PC-3 (cell line): ENCODE results near the gene ACBD5. TPM values are rescaled to one million over a fixed set of nuclear protein-coding genes. Genes with fewer than 3 reads are reported as not detected.

ENCODE experiments used
- ATAC-seq: fragments of 200-7000 bp; cut with Tn5 transposase; 2 replicates; pipeline ENCODE4 v1.9.1; 2020; ENCODE audit warnings: mild to moderate bottlenecking, moderate library complexity
- BruUV-seq: library from RNA; stranded (reverse); fragments of 400-500 nt; replicated peaks from 2 replicates; lab custom pipeline; 2021; lab: Mats Ljungman, UMichigan
- CTCF ChIA-PET: fragments of 300-600 bp; sonication (Branson Sonifier 250); formaldehyde crosslinking; loops from one replicate; lab custom pipeline; 2022; ENCODE audit warnings: antibody characterized with exemption; lab: Charles Lee
- POLR2A ChIA-PET: fragments of 300-600 bp; sonication (Branson Sonifier 250); formaldehyde crosslinking; loops from one replicate; lab custom pipeline; 2022; ENCODE audit warnings: antibody characterized with exemption; ENCODE audit not compliant: unreplicated experiment; lab: Charles Lee
- DNase-seq: peaks from one replicate; pipeline ENCODE4 v3.0.0-alpha.2; 2015
- H2AFZ ChIP-seq: fragments of 300-600 bp; sonication (generic); 2 replicates; pipeline ENCODE4 v1.6.0; 2016; ENCODE audit warnings: antibody characterized with exemption, low read length
- H3F3A ChIP-seq: fragments of 300-600 bp; sonication (generic); one replicate; pipeline ENCODE4 v1.6.0; 2017; ENCODE audit warnings: antibody characterized with exemption, low read length, control low read depth, mild to moderate bottlenecking; ENCODE audit not compliant: unreplicated experiment
- H3K27ac ChIP-seq: fragments of 300-600 bp; sonication (generic); 2 replicates; pipeline ENCODE4 v1.5.1; 2016; ENCODE audit warnings: mild to moderate bottlenecking, low read length
- H3K27me3 ChIP-seq: fragments of 300-600 bp; sonication (generic); 2 replicates; pipeline ENCODE4 v1.6.1; 2016; ENCODE audit warnings: low read length, mixed read lengths
- H3K36me3 ChIP-seq: fragments of 300-600 bp; sonication (generic); 2 replicates; pipeline ENCODE4 v1.6.1; 2016; ENCODE audit warnings: low read depth, mixed run types, low read length, mixed read lengths
- H3K4me1 ChIP-seq: fragments of 300-600 bp; sonication (generic); 2 replicates; pipeline ENCODE4 v1.5.1; 2016; ENCODE audit warnings: low read length; ENCODE audit not compliant: insufficient read depth
- H3K4me2 ChIP-seq: fragments of 300-600 bp; sonication (generic); 2 replicates; pipeline ENCODE4 v1.6.0; 2016; ENCODE audit warnings: low read length
- H3K4me3 ChIP-seq: fragments of 300-600 bp; sonication (generic); 2 replicates; pipeline ENCODE4 v1.5.1; 2016; ENCODE audit warnings: mild to moderate bottlenecking, low read length, mixed read lengths
- H3K79me2 ChIP-seq: fragments of 300-600 bp; sonication (generic); 2 replicates; pipeline ENCODE4 v1.6.1; 2017; ENCODE audit warnings: low read length, mixed read lengths
- H3K9ac ChIP-seq: fragments of 300-600 bp; sonication (generic); 2 replicates; pipeline ENCODE4 v1.6.0; 2016; ENCODE audit warnings: mild to moderate bottlenecking, low read length
- H3K9me2 ChIP-seq: fragments of 300-600 bp; sonication (generic); replicated peaks from 2 replicates; pipeline ENCODE4 v1.6.1; 2016; ENCODE audit warnings: mixed run types, low read length, mixed read lengths
- H3K9me3 ChIP-seq: fragments of 300-600 bp; sonication (generic); 2 replicates; pipeline ENCODE4 v1.6.1; 2016; ENCODE audit warnings: low read length, mixed read lengths
- H4K20me1 ChIP-seq: fragments of 300-600 bp; sonication (generic); 2 replicates; pipeline ENCODE4 v1.6.1; 2016; ENCODE audit warnings: low read length, mixed read lengths
- CTCF ChIP-seq: fragments of 300-600 bp; sonication (generic); conservative IDR thresholded peaks from 2 replicates; pipeline ENCODE4 v1.5.1; 2017; ENCODE audit warnings: antibody characterized with exemption, low read depth, mild to moderate bottlenecking, low read length
- EZH2 ChIP-seq: fragments of 300-600 bp; sonication (generic); IDR thresholded peaks from one replicate; pipeline ENCODE4 v1.6.1; 2017; ENCODE audit warnings: antibody characterized with exemption, mild to moderate bottlenecking, low read length; ENCODE audit not compliant: unreplicated experiment
- EZH2phosphoT487 ChIP-seq: fragments of 300-600 bp; sonication (generic); IDR thresholded peaks from 2 replicates; pipeline ENCODE4 v1.6.1; 2018; ENCODE audit warnings: mild to moderate bottlenecking, antibody characterized with exemption, low read length, borderline replicate concordance
- intact Hi-C: fragments of 100-400 bp; cut with micrococcal nuclease; formaldehyde crosslinking; loops from 2 replicates; pipeline ENCODE4 v1.9.0; 2023
- total RNA-seq: library from RNA; depleted of rRNA; stranded (reverse); fragments of >200 nt; gene quantifications from 2 replicates; pipeline ENCODE4 v1.2.3, GENCODE V29; 2014

ACBD5 gene
- total RNA-seq, 1 experiment from 2014 or later: 10.7 TPM

GRCh38 chr10:27258838-27259812 lies 18.5 kb upstream of the ACBD5 start:
- H3K9ac ChIP-seq: no peak overlapping the region
- intact Hi-C loops: no loop called here
- no peaks in the 10 kb centered on the region for H4K20me1 ChIP-seq
- no peak overlapping the region for H2AFZ ChIP-seq
- no TSS peak for BruUV-seq
- H3K4me1 ChIP-seq: no peaks in the 10 kb centered on the region
- no peaks in the 10 kb centered on the region for H3F3A ChIP-seq
- H3K9me2 ChIP-seq: no peaks in the 10 kb centered on the region
- CTCF ChIA-PET: no interaction called here
- no peak overlapping the region for H3K4me3 ChIP-seq
- no peaks in the 10 kb centered on the region for H3K9me3 ChIP-seq
- ATAC-seq (no peak), DNase-seq (no peak)
- H3K27ac ChIP-seq: no peak overlapping the region
- no peaks in the 10 kb centered on the region for H3K79me2 ChIP-seq
- no peaks in the 10 kb centered on the region for H3K27me3 ChIP-seq
- POLR2A ChIA-PET: no interaction called here
- H3K4me2 ChIP-seq: no peak overlapping the region
- H3K36me3 ChIP-seq: no peaks in the 10 kb centered on the region
- no peak for TF ChIP-seq EZH2phosphoT487
- no peak for TF ChIP-seq EZH2
- TF ChIP-seq CTCF: no peak

GRCh38 chr10:27258492-27258837 lies 17.9 kb upstream of the ACBD5 start:
- no peaks in the 10 kb centered on the region for H3K27me3 ChIP-seq
- no peak overlapping the region for H3K4me3 ChIP-seq
- intact Hi-C loops: no loop called here
- BruUV-seq: no TSS peak
- CTCF ChIA-PET: no interaction called here
- no peak overlapping the region for H3K27ac ChIP-seq
- TF ChIP-seq EZH2phosphoT487: no peak
- TF ChIP-seq CTCF: no peak
- no peak for TF ChIP-seq EZH2
- H3K4me1 ChIP-seq: no peaks in the 10 kb centered on the region
- H3K79me2 ChIP-seq: no peaks in the 10 kb centered on the region
- H2AFZ ChIP-seq: no peak overlapping the region
- H3K4me2 ChIP-seq: no peak overlapping the region
- no peak for ATAC-seq
- H3F3A ChIP-seq: no peaks in the 10 kb centered on the region
- POLR2A ChIA-PET: no interaction called here
- no peaks in the 10 kb centered on the region for H4K20me1 ChIP-seq
- no peak for DNase-seq
- no peaks in the 10 kb centered on the region for H3K9me3 ChIP-seq
- H3K9ac ChIP-seq: no peak overlapping the region
- no peaks in the 10 kb centered on the region for H3K36me3 ChIP-seq
- no peaks in the 10 kb centered on the region for H3K9me2 ChIP-seq
